Loucy (cell line): ENCODE results near the gene ERP44.

ENCODE experiments used
- H2AFZ ChIP-seq: fragments of 200-600 bp; sonication (generic); 2 replicates; pipeline ENCODE4 v1.6.0; 2016; ENCODE audit warnings: antibody characterized with exemption, mild to moderate bottlenecking, low read length, moderate library complexity
- H3F3A ChIP-seq: fragments of 200-600 bp; 2 replicates; pipeline ENCODE4 v1.6.0; 2016; ENCODE audit warnings: antibody characterized with exemption, low read depth, mild to moderate bottlenecking
- H3K27me3 ChIP-seq: fragments of 200-600 bp; sonication (generic); 2 replicates; pipeline ENCODE4 v1.6.1; 2014; ENCODE audit warnings: low read length, mild to moderate bottlenecking; ENCODE audit not compliant: insufficient read depth, poor library complexity, severe bottlenecking
- H3K36me3 ChIP-seq: fragments of 200-600 bp; sonication (generic); 2 replicates; pipeline ENCODE4 v1.6.1; 2016; ENCODE audit warnings: low read length; ENCODE audit not compliant: insufficient read depth
- H3K4me1 ChIP-seq: fragments of 200-600 bp; sonication (generic); 2 replicates; pipeline ENCODE4 v1.5.1; 2014; ENCODE audit warnings: low read length, mild to moderate bottlenecking; ENCODE audit not compliant: insufficient read depth, poor library complexity, severe bottlenecking
- H3K4me2 ChIP-seq: fragments of 200-600 bp; sonication (generic); 2 replicates; pipeline ENCODE4 v1.6.0; 2014; ENCODE audit warnings: antibody characterized with exemption, low read length, low read depth, mild to moderate bottlenecking; ENCODE audit not compliant: poor library complexity, severe bottlenecking
- H3K4me3 ChIP-seq: fragments of 200-600 bp; sonication (generic); 2 replicates; pipeline ENCODE4 v1.5.1; 2014; ENCODE audit warnings: low read length, mild to moderate bottlenecking, mixed read lengths; ENCODE audit not compliant: poor library complexity, severe bottlenecking
- H3K79me2 ChIP-seq: fragments of 200-600 bp; sonication (generic); 2 replicates; pipeline ENCODE4 v1.6.1; 2014; ENCODE audit warnings: low read length; ENCODE audit not compliant: insufficient read depth
- H3K9ac ChIP-seq: fragments of 200-600 bp; sonication (generic); 2 replicates; pipeline ENCODE4 v1.6.0; 2014; ENCODE audit warnings: mild to moderate bottlenecking, low read depth, low read length, moderate library complexity; ENCODE audit not compliant: poor library complexity, severe bottlenecking
- H3K9me2 ChIP-seq: fragments of 200-600 bp; sonication (generic); replicated peaks from 2 replicates; pipeline ENCODE4 v1.6.1; 2016; ENCODE audit warnings: low read depth, low read length, mixed read lengths
- H3K9me3 ChIP-seq: fragments of 200-600 bp; sonication (generic); 2 replicates; pipeline ENCODE4 v1.6.1; 2014; ENCODE audit warnings: mild to moderate bottlenecking, antibody characterized with exemption, low read length, low read depth; ENCODE audit not compliant: insufficient read depth
- H4K20me1 ChIP-seq: fragments of 200-600 bp; sonication (generic); 2 replicates; pipeline ENCODE4 v1.6.0; 2014; ENCODE audit warnings: antibody characterized with exemption, low read length, mild to moderate bottlenecking; ENCODE audit not compliant: insufficient read depth, poor library complexity, severe bottlenecking
- CTCF ChIP-seq: fragments of 200-600 bp; sonication (generic); conservative IDR thresholded peaks from 2 replicates; pipeline ENCODE4 v1.5.1; 2014; ENCODE audit warnings: mild to moderate bottlenecking, antibody characterized with exemption, low read length
- EZH2phosphoT487 ChIP-seq: fragments of 200-600 bp; IDR thresholded peaks from 2 replicates; pipeline ENCODE4 v1.6.1; 2018; ENCODE audit warnings: antibody characterized with exemption, mild to moderate bottlenecking, moderate library complexity, borderline replicate concordance

The ERP44 gene

GRCh38 chr9:99986642-99987041 lies 112.2 kb downstream of the ERP44 start:
- no peak overlapping the region for H2AFZ ChIP-seq
- no peak overlapping the region for H3K4me2 ChIP-seq
- no peaks in the 10 kb centered on the region for H3K9me3 ChIP-seq
- H3K9ac ChIP-seq = no peak overlapping the region
- no peak overlapping the region for H3K4me3 ChIP-seq
- H3K79me2 ChIP-seq = no peaks in the 10 kb centered on the region
- no peaks in the 10 kb centered on the region for H3K9me2 ChIP-seq
- no peaks in the 10 kb centered on the region for H3F3A ChIP-seq
- H3K27me3 ChIP-seq = no peaks in the 10 kb centered on the region
- H3K36me3 ChIP-seq = peaks cover 28% of the 10 kb centered on the region
- H3K4me1 ChIP-seq = no peaks in the 10 kb centered on the region
- H4K20me1 ChIP-seq = no peaks in the 10 kb centered on the region
- TF ChIP-seq CTCF (no peak), EZH2phosphoT487 (no peak)

- Histone ChIP-seq H4K20me1 (no peaks in the 10 kb centered on the region), H2AFZ (no peak overlapping the region), H3K9me3 (no peaks in the 10 kb centered on the region), H3K79me2 (no peaks in the 10 kb centered on the region), H3K9ac (no peak overlapping the region), H3K4me2 (no peak overlapping the region), H3K4me1 (no peaks in the 10 kb centered on the region), H3K27me3 (no peaks in the 10 kb centered on the region), H3F3A (no peaks in the 10 kb centered on the region), H3K9me2 (no peaks in the 10 kb centered on the region), H3K36me3 (peaks cover 21% of the 10 kb centered on the region), H3K4me3 (no peak overlapping the region)
- TF ChIP-seq EZH2phosphoT487 = no peak
- TF ChIP-seq CTCF = no peak
Observed at GRCh38 chr9:99980598-99980997, 118.2 kb downstream of the ERP44 start.

- peaks cover 8% of the 10 kb centered on the region; the same call in 1 of the 2 replicates for H3K36me3 ChIP-seq
- H3K79me2 ChIP-seq = no peaks in the 10 kb centered on the region
- H3K4me1 ChIP-seq = no peaks in the 10 kb centered on the region
- H3K4me2 ChIP-seq = no peak overlapping the region
- H3K27me3 ChIP-seq = no peaks in the 10 kb centered on the region
- no peaks in the 10 kb centered on the region for H3K9me2 ChIP-seq
- no peak overlapping the region for H2AFZ ChIP-seq
- no peak overlapping the region for H3K9ac ChIP-seq
- H3K9me3 ChIP-seq = no peaks in the 10 kb centered on the region
- TF ChIP-seq CTCF (no peak), EZH2phosphoT487 (no peak)
- no peaks in the 10 kb centered on the region for H3F3A ChIP-seq
- H3K4me3 ChIP-seq = no peak overlapping the region
- no peaks in the 10 kb centered on the region for H4K20me1 ChIP-seq
Observed at GRCh38 chr9:99978221-99978620, 120.6 kb downstream of the ERP44 start.
